MM.1S (cell line): ENCODE measurements around the gene ITPA.

Source experiments
- DNase-seq: peaks from one replicate; pipeline ENCODE4 v3.0.0-alpha.2; 2015
- H2AFZ ChIP-seq: fragments of 300-600 bp; sonication (generic); 2 replicates; pipeline ENCODE4 v1.6.0; 2016; ENCODE audit warnings: antibody characterized with exemption, low read length
- H3F3A ChIP-seq: fragments of 300-600 bp; sonication (generic); 2 replicates; pipeline ENCODE4 v1.6.1; 2016; ENCODE audit warnings: mild to moderate bottlenecking, antibody characterized with exemption, low read length, moderate library complexity, mixed read lengths; ENCODE audit not compliant: insufficient read depth
- H3K27ac ChIP-seq: fragments of 300-600 bp; sonication (generic); 2 replicates; pipeline ENCODE4 v1.5.1; 2016; ENCODE audit warnings: mild to moderate bottlenecking, low read length
- H3K27me3 ChIP-seq: fragments of 300-600 bp; sonication (generic); replicated peaks from 2 replicates; pipeline ENCODE4 v1.6.0; 2016; ENCODE audit warnings: low read length; ENCODE audit not compliant: insufficient read depth
- H3K36me3 ChIP-seq: fragments of 300-600 bp; sonication (generic); replicated peaks from 2 replicates; pipeline ENCODE4 v1.6.1; 2016; ENCODE audit warnings: mild to moderate bottlenecking, low read length, mixed read lengths; ENCODE audit not compliant: insufficient read depth
- H3K4me1 ChIP-seq: fragments of 300-600 bp; sonication (generic); 2 replicates; pipeline ENCODE4 v1.6.1; 2016; ENCODE audit warnings: low read length, mixed read lengths
- H3K4me2 ChIP-seq: fragments of 300-600 bp; sonication (generic); 2 replicates; pipeline ENCODE4 v1.6.0; 2016; ENCODE audit warnings: low read depth, low read length
- H3K4me3 ChIP-seq: fragments of 300-600 bp; sonication (generic); 2 replicates; pipeline ENCODE4 v1.5.1; 2016; ENCODE audit warnings: low read length, mixed read lengths
- H3K79me2 ChIP-seq: fragments of 300-600 bp; sonication (generic); 2 replicates; pipeline ENCODE4 v1.6.1; 2016; ENCODE audit warnings: mixed run types, low read length, mixed read lengths
- H3K9ac ChIP-seq: fragments of 300-600 bp; sonication (generic); 2 replicates; pipeline ENCODE4 v1.6.1; 2016; ENCODE audit warnings: low read length, mixed read lengths
- H3K9me2 ChIP-seq: fragments of 300-600 bp; sonication (generic); replicated peaks from 2 replicates; pipeline ENCODE4 v1.6.1; 2016; ENCODE audit warnings: mild to moderate bottlenecking, low read length, mixed read lengths; ENCODE audit not compliant: insufficient read depth
- H3K9me3 ChIP-seq: fragments of 300-600 bp; sonication (generic); replicated peaks from 2 replicates; pipeline ENCODE4 v1.6.1; 2016; ENCODE audit warnings: mild to moderate bottlenecking, low read length, mixed read lengths; ENCODE audit not compliant: insufficient read depth
- H4K20me1 ChIP-seq: fragments of 300-600 bp; sonication (generic); 2 replicates; pipeline ENCODE4 v1.6.1; 2016; ENCODE audit warnings: mild to moderate bottlenecking, low read length, moderate library complexity, mixed read lengths; ENCODE audit not compliant: insufficient read depth
- CTCF ChIP-seq: fragments of 300-600 bp; sonication (generic); IDR thresholded peaks from 2 replicates; pipeline ENCODE4 v1.5.1; 2016; ENCODE audit warnings: antibody characterized with exemption, low read length, mixed read lengths
- EZH2 ChIP-seq: fragments of 300-600 bp; sonication (generic); optimal IDR thresholded peaks from 2 replicates; pipeline ENCODE3; 2017; ENCODE audit warnings: low read depth, mild to moderate bottlenecking, antibody characterized with exemption, low read length, mixed read lengths
- EZH2phosphoT487 ChIP-seq: fragments of 300-600 bp; sonication (generic); IDR thresholded peaks from 2 replicates; pipeline ENCODE4 v1.6.1; 2018; ENCODE audit warnings: antibody characterized with exemption, low read length

ITPA gene

GRCh38 chr20:3238616-3239025, 29.3 kb downstream of the ITPA start:
- peak; percentile 66 for DNase-seq
- no peaks in the 10 kb centered on the region for H3F3A ChIP-seq
- H4K20me1 ChIP-seq = no peaks in the 10 kb centered on the region
- H3K27me3 ChIP-seq = peaks cover 51% of the 10 kb centered on the region
- peak overlapping the region; percentile 96 for H3K4me2 ChIP-seq
- 0 out of 2 replicates have a peak, but pooled peaks cover 3% of the 10 kb centered on the region for H3K4me1 ChIP-seq
- peak overlapping the region; percentile 72 for H3K4me3 ChIP-seq
- H3K79me2 ChIP-seq = no peaks in the 10 kb centered on the region
- no peaks in the 10 kb centered on the region for H3K9me2 ChIP-seq
- no peak overlapping the region; the same call in 1 of the 2 replicates for H3K9ac ChIP-seq
- no peaks in the 10 kb centered on the region for H3K36me3 ChIP-seq
- H2AFZ ChIP-seq = peak overlapping the region; percentile 63
- TF ChIP-seq EZH2phosphoT487 = no peak
- TF ChIP-seq EZH2 = no peak
- TF ChIP-seq CTCF = no peak
- no peak overlapping the region for H3K27ac ChIP-seq
- H3K9me3 ChIP-seq = no peaks in the 10 kb centered on the region

GRCh38 chr20:3239026-3239866, 29.9 kb downstream of the ITPA start, which contains the start of gene SLC4A11:
Gene SLC4A11, minus strand, starts transcription at chr20:3239190. Its CDS starts 53 bp downstream, at chr20:3239137.
- Histone ChIP-seq H3K79me2 (no peaks in the 10 kb centered on the region), H3K27me3 (peaks cover 53% of the 10 kb centered on the region), H3K9me3 (no peaks in the 10 kb centered on the region), H2AFZ (peak within 1 kb of the TSS; percentile 78), H3K4me2 (peak within 1 kb of the TSS; percentile 96), H3K4me3 (peak within 1 kb of the TSS; percentile 72), H3K9me2 (no peaks in the 10 kb centered on the region), H3K27ac (no peak within 1 kb of the TSS), H3K4me1 (0 out of 2 replicates have a peak, but pooled peaks cover 3% of the 10 kb centered on the region), H3K36me3 (no peaks in the 10 kb centered on the region), H3K9ac (no peak within 1 kb of the TSS; the same call in 1 of the 2 replicates), H4K20me1 (no peaks in the 10 kb centered on the region), H3F3A (no peaks in the 10 kb centered on the region)
- peak; percentile 37 for DNase-seq
- no peak for TF ChIP-seq CTCF
- no peak for TF ChIP-seq EZH2phosphoT487
- TF ChIP-seq EZH2 = no peak

- Histone ChIP-seq H3F3A (no peaks in the 10 kb centered on the region), H3K27ac (no peak overlapping the region), H3K9me3 (no peaks in the 10 kb centered on the region), H3K4me3 (peak overlapping the region; percentile 72), H3K79me2 (no peaks in the 10 kb centered on the region), H3K4me2 (peak overlapping the region; percentile 96), H2AFZ (peak overlapping the region; percentile 78), H4K20me1 (no peaks in the 10 kb centered on the region), H3K36me3 (no peaks in the 10 kb centered on the region), H3K4me1 (0 out of 2 replicates have a peak, but pooled peaks cover 3% of the 10 kb centered on the region), H3K27me3 (peaks cover 53% of the 10 kb centered on the region), H3K9ac (no peak overlapping the region), H3K9me2 (no peaks in the 10 kb centered on the region)
- no peak for DNase-seq
- TF ChIP-seq EZH2 (no peak), CTCF (no peak), EZH2phosphoT487 (no peak)
Measured at GRCh38 chr20:3239867-3240775, 30.8 kb downstream of the ITPA start.
